GDM1 (cell line): Measurements from ENCODE around the gene GALNS.

Experiments used
- DNase-seq: peaks from one replicate; lab custom pipeline; 2025; lab: John Stamatoyannopoulos, UW

The GALNS gene

GRCh38 chr16:88816736-88817535, 39.8 kb downstream of the GALNS start:
- DNase-seq, result no peak

GRCh38 chr16:88815901-88816589, 40.7 kb downstream of the GALNS start:
- peak; percentile 45 for DNase-seq

- no peak for DNase-seq
Observed at GRCh38 chr16:88815227-88815626, 41.5 kb downstream of the GALNS start.

GRCh38 chr16:88814144-88814502, 42.6 kb downstream of the GALNS start:
- no peak for DNase-seq

- no peak for DNase-seq
Observed at GRCh38 chr16:88813269-88814143, 43.2 kb downstream of the GALNS start.

GRCh38 chr16:88812513-88813268, 44.1 kb downstream of the GALNS start:
- DNase-seq, result no peak

GRCh38 chr16:88811769-88812512, 44.8 kb downstream of the GALNS start, which contains the start of gene APRT:
TSS of gene APRT (minus strand) at chr16:88811928. CDS start at chr16:88811899, 29 bp downstream.
- DNase-seq, result peak; percentile 88

GRCh38 chr16:88810912-88811768, 45.6 kb downstream of the GALNS start:
- peak; percentile 75 for DNase-seq

- no peak for DNase-seq
Observed at GRCh38 chr16:88810166-88810911, 46.4 kb downstream of the GALNS start.

GRCh38 chr16:88809676-88810165, 47.0 kb downstream of the GALNS start:
- DNase-seq, result no peak

GRCh38 chr16:88809068-88809675, 47.6 kb downstream of the GALNS start:
- DNase-seq, result no peak

GRCh38 chr16:88807626-88808453, 48.9 kb downstream of the GALNS start:
- DNase-seq, result no peak

- DNase-seq, result no peak
Observed at GRCh38 chr16:88807142-88807625, 49.6 kb downstream of the GALNS start.

- DNase-seq, result no peak
Observed at GRCh38 chr16:88806491-88807111, 50.1 kb downstream of the GALNS start.

GRCh38 chr16:88805887-88806393, 50.8 kb downstream of the GALNS start:
- DNase-seq, result no peak

GRCh38 chr16:88805340-88805715, 51.4 kb downstream of the GALNS start:
- no peak for DNase-seq
